GM19455 (cell line): ENCODE data around the gene SAA2.
A peak's percentile ranks its signal among the peaks of the same experiment; 100 is the strongest.
"Not testable (repeated sequence)": the region's sequence is repeated elsewhere in the genome, so short reads cannot be mapped to it uniquely, and the experiment has no call there.

Experiments
- ATAC-seq: cut with Tn5 transposase; IDR thresholded peaks from one replicate; pipeline ENCODE4 v1.9.1; 2021; ENCODE audit not compliant: unreplicated experiment

The SAA2 gene

GRCh38 chr11:18248561-18248960 lies at the start of gene SAA2:
Gene SAA2, minus strand, starts transcription at chr11:18248668. Its CDS starts 657 bp downstream, at chr11:18248011.
- ATAC-seq = no peak

- no peak for ATAC-seq
Observed at GRCh38 chr11:18295316-18295715, 46.8 kb upstream of the SAA2 start.

GRCh38 chr11:18294862-18295261 lies 46.4 kb upstream of the SAA2 start:
- no peak for ATAC-seq

GRCh38 chr11:18288911-18289310 lies 40.4 kb upstream of the SAA2 start:
- no peak for ATAC-seq

- no peak for ATAC-seq
Observed at GRCh38 chr11:18285841-18286240, 37.4 kb upstream of the SAA2 start.

GRCh38 chr11:18282626-18283025 lies 34.2 kb upstream of the SAA2 start:
- no peak for ATAC-seq

GRCh38 chr11:18280438-18281045 lies 32.1 kb upstream of the SAA2 start:
- peak; percentile 95 for ATAC-seq

- ATAC-seq = no peak
Observed at GRCh38 chr11:18277565-18278271, 29.2 kb upstream of the SAA2 start.

GRCh38 chr11:18271206-18271605 lies 22.7 kb upstream of the SAA2 start:
- no peak for ATAC-seq

- ATAC-seq = no peak
Observed at GRCh38 chr11:18270102-18270501, 21.6 kb upstream of the SAA2 start.

GRCh38 chr11:18269252-18269651 lies 20.8 kb upstream of the SAA2 start:
- ATAC-seq = not testable (repeated sequence)

- peak; percentile 68 for ATAC-seq
Observed at GRCh38 chr11:18267335-18268133, 19.1 kb upstream of the SAA2 start.

GRCh38 chr11:18265949-18266348 lies 17.5 kb upstream of the SAA2 start, which contains the start of gene SAA1:
Gene SAA1, plus strand, starts transcription at chr11:18266264. Its CDS starts 624 bp downstream, at chr11:18266888.
- no peak for ATAC-seq

GRCh38 chr11:18264677-18265555 lies 16.4 kb upstream of the SAA2 start:
- no peak for ATAC-seq

GRCh38 chr11:18264035-18264434 lies 15.6 kb upstream of the SAA2 start:
- ATAC-seq = no peak

GRCh38 chr11:18262681-18263350 lies 14.3 kb upstream of the SAA2 start:
- not testable (repeated sequence) for ATAC-seq

- ATAC-seq = no peak
Observed at GRCh38 chr11:18261721-18262120, 13.3 kb upstream of the SAA2 start.

- no peak for ATAC-seq
Observed at GRCh38 chr11:18259259-18259658, 10.8 kb upstream of the SAA2 start.

GRCh38 chr11:18254781-18255361 lies 6.4 kb upstream of the SAA2 start:
- no peak for ATAC-seq

- no peak for ATAC-seq
Observed at GRCh38 chr11:18253778-18254338, 5.4 kb upstream of the SAA2 start.
